CD8-positive, alpha-beta memory T cell (primary cell): ENCODE data around the gene ATN1. TPM values are rescaled to one million over a fixed set of nuclear protein-coding genes. Genes with fewer than 3 reads are reported as not detected.

Experiments
- CTCF ChIA-PET: fragments of 350-600 bp; sonication (Branson Sonifier 250); formaldehyde crosslinking; loops from one replicate; lab custom pipeline; 2021; ENCODE audit warnings: antibody characterized with exemption; lab: Charles Lee
- POLR2A ChIA-PET: fragments of 350-600 bp; sonication (Branson Sonifier 250); formaldehyde crosslinking; loops from one replicate; lab custom pipeline; 2021; ENCODE audit warnings: antibody characterized with exemption; lab: Charles Lee
- DNase-seq, 5 donors: peaks; one replicate each; pipeline versions ENCODE4 v3.0.0 to v3.0.0-alpha.2; 2020 to 2022; ENCODE audit warnings: mixed read lengths in 1 of 5
- H3K27ac ChIP-seq: one replicate; pipeline ENCODE4 v1.7.0; 2013; ENCODE audit warnings: low read depth, mild to moderate bottlenecking, low read length, moderate library complexity
- H3K27me3 ChIP-seq: 2 replicates; pipeline ENCODE4 v1.7.0; 2013; ENCODE audit warnings: low read length, mild to moderate bottlenecking; ENCODE audit not compliant: insufficient read depth, poor library complexity, severe bottlenecking
- H3K36me3 ChIP-seq: 2 replicates; pipeline ENCODE4 v1.7.0; 2013; ENCODE audit warnings: mild to moderate bottlenecking, low read length, moderate library complexity; ENCODE audit not compliant: insufficient read depth
- H3K4me1 ChIP-seq: 2 replicates; pipeline ENCODE4 v1.7.0; 2013; ENCODE audit warnings: mild to moderate bottlenecking, low read length, moderate library complexity; ENCODE audit not compliant: insufficient read depth
- H3K4me3 ChIP-seq: 2 replicates; pipeline ENCODE4 v1.7.0; 2013; ENCODE audit warnings: mild to moderate bottlenecking, low read length
- H3K9me3 ChIP-seq: 2 replicates; pipeline ENCODE4 v1.7.0; 2013; ENCODE audit warnings: mild to moderate bottlenecking, low read length
- H3K27ac Mint-ChIP-seq, 8 donors: one replicate each; pipeline ENCODE4 v1.8.0; 2020 to 2021; ENCODE audit warnings: mixed read lengths in 8 of 8, mild to moderate bottlenecking in 6 of 8, inconsistent platforms in 3 of 8, moderate library complexity in 3 of 8
- H3K27me3 Mint-ChIP-seq, 2 donors: one replicate each; pipeline ENCODE4 v1.8.0; 2020 to 2021; ENCODE audit warnings: mixed read lengths in 2 of 2, mild to moderate bottlenecking in 1 of 2, moderate library complexity in 1 of 2
- H3K36me3 Mint-ChIP-seq, 3 donors: one replicate each; pipeline ENCODE4 v1.8.0; 2020 to 2021; ENCODE audit warnings: mixed read lengths in 3 of 3, inconsistent platforms in 1 of 3, mild to moderate bottlenecking in 1 of 3
- H3K4me1 Mint-ChIP-seq, 3 donors: one replicate each; pipeline ENCODE4 v1.8.0; 2020 to 2021; ENCODE audit warnings: mixed read lengths in 3 of 3, inconsistent platforms in 1 of 3, mild to moderate bottlenecking in 1 of 3
- H3K4me3 Mint-ChIP-seq, 7 donors: one replicate each; pipeline ENCODE4 v1.8.0; 2020 to 2021; ENCODE audit warnings: mixed read lengths in 7 of 7, mild to moderate bottlenecking in 6 of 7, moderate library complexity in 4 of 7, inconsistent platforms in 2 of 7
- H3K9me3 Mint-ChIP-seq, 5 donors: one replicate each; pipeline ENCODE4 v1.8.0; 2020 to 2022; ENCODE audit warnings: mixed read lengths in 5 of 5, mild to moderate bottlenecking in 3 of 5, moderate library complexity in 2 of 5, inconsistent platforms in 1 of 5
- polyA plus RNA-seq: library from polyadenylated mRNA; unstranded; fragments of 300-500 nt; fragmentation: Illumina TruSeq; gene quantifications from one replicate; pipeline ENCODE4 v1.2.3, GENCODE V29; 2021
- total RNA-seq, 2 experiments: library from RNA; stranded (reverse); gene quantifications; one replicate each; pipeline ENCODE4 v1.2.3, GENCODE V29; 2021

The ATN1 gene
- total and polyA plus RNA-seq, 3 experiments from 2014 or later: 0.62 to 60.4 (median 54.8) TPM

DNA sequence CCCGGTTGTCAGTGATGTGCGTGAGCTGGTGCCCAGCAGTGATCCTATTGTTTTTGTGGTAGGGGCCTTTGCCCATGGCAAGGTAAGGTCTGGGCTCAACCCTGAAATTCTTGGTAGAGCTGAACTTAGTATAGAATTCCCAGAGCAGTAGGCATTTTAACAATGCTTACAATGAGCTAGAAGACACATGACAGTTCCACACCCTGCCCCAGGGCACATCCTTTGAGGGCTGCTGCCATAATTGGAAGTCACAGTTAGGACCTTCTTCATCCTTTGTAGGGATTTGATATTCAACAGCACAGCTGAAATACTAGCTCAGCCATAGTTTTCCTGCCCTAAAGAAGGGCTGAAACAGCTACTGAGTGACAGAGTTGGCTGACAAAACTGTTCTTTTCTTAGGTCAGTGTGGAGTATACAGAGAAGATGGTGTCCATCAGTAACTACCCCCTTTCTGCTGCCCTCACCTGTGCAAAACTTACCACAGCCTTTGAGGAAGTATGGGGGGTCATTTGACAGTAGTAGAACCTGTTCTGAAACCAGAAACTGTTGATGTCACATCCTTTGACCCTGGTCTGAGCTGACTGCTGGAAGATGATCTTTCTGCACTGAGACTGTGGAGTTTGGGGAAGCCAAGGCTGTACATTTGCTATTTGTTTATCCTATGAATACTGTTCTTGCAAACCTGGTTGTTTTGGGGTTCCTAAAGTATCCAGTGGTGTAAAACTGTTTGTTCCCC, 47.7 kb downstream of the ATN1 start:
- Histone ChIP-seq H3K9me3 (no peaks in the 10 kb centered on the region), H3K27ac (no peak overlapping the region), H3K4me3 (no peak overlapping the region), H3K4me1 (peaks cover 17% of the 10 kb centered on the region), H3K27me3 (no peaks in the 10 kb centered on the region), H3K36me3 (peaks cover 61% of the 10 kb centered on the region)
- H3K27ac Mint-ChIP-seq: peak overlapping the region in 5 of 8 donors; percentile 6 to 79 (median 46)
- peaks cover 20 to 32% (median 22%) of the 10 kb centered on the region in 3 donors for H3K4me1 Mint-ChIP-seq
- ChIA-PET POLR2A (no interaction called here), CTCF (interaction anchor here (1.0 to 3.5 kb wide), 7 partner anchors 24 to 106 kb away, joined by 3 to 13 read pairs (median 4); partner anchors contain the start of genes C12orf57, LPCAT3, PTPN6 and RNU7-1)
- H3K27me3 Mint-ChIP-seq: no peaks in the 10 kb centered on the region
- DNase-seq: no peak
- H3K9me3 Mint-ChIP-seq: no peaks in the 10 kb centered on the region
- peaks cover 0 to 79% (median 13%) of the 10 kb centered on the region in 3 donors for H3K36me3 Mint-ChIP-seq
- H3K4me3 Mint-ChIP-seq: no peak overlapping the region

DNA sequence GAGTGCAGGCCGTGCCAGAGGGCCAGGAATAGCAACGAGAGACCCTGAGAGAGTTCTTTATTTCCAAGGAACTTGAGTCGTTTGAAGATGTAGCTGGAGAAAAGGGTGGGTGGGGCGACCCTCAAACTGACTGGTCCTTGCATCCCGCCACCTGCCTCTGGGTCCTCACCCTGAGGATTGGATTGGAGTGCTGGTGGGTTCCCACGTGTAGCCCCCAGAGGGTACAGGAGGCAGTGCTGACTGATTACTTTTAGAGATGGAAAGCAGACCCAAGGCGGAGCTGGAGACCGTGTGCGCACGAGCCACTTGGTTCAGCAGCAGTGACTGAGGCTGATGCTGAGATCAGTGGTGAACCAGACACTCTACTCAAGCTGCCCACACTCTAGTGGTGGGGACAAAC, 49.9 kb downstream of the ATN1 start:
- no peaks in the 10 kb centered on the region for H3K9me3 ChIP-seq
- Mint-ChIP-seq H3K9me3 (no peaks in the 10 kb centered on the region), H3K36me3 (peaks cover 0 to 86% (median 16%) of the 10 kb centered on the region in 3 donors), H3K4me1 (peaks cover 2 to 12% (median 3%) of the 10 kb centered on the region in 3 donors), H3K27ac (peak overlapping the region in 1 of 8 donors; percentile 50), H3K4me3 (no peak overlapping the region), H3K27me3 (no peaks in the 10 kb centered on the region)
- H3K4me3 ChIP-seq: no peak overlapping the region
- no peak overlapping the region for H3K27ac ChIP-seq
- peaks cover 76% of the 10 kb centered on the region for H3K36me3 ChIP-seq
- DNase-seq: no peak
- peaks cover 3% of the 10 kb centered on the region for H3K4me1 ChIP-seq
- no peaks in the 10 kb centered on the region for H3K27me3 ChIP-seq
- ChIA-PET POLR2A (no interaction called here), CTCF (interaction anchor here (0.6 to 1.9 kb wide), 3 partner anchors 16 to 131 kb away, joined by 3 to 4 read pairs (median 4); no protein-coding TSS in a partner anchor)

- Mint-ChIP-seq H3K4me3 (no peak overlapping the region), H3K27me3 (no peaks in the 10 kb centered on the region), H3K27ac (peak overlapping the region in 3 of 8 donors; percentile 3 to 50 (median 50)), H3K4me1 (peaks cover 0 to 6% (median 0%) of the 10 kb centered on the region in 3 donors), H3K9me3 (no peaks in the 10 kb centered on the region), H3K36me3 (peaks cover 0 to 90% (median 16%) of the 10 kb centered on the region in 3 donors)
- ChIA-PET CTCF (interaction anchor here (1.3 to 1.9 kb wide), 2 partner anchors 17 to 130 kb away, joined by 3 to 4 read pairs; no protein-coding TSS in a partner anchor), POLR2A (no interaction called here)
- no peak for DNase-seq
- H3K27ac ChIP-seq: no peak overlapping the region
- no peak overlapping the region for H3K4me3 ChIP-seq
- no peaks in the 10 kb centered on the region for H3K4me1 ChIP-seq
- H3K36me3 ChIP-seq: peaks cover 76% of the 10 kb centered on the region
- H3K9me3 ChIP-seq: no peaks in the 10 kb centered on the region
- H3K27me3 ChIP-seq: no peaks in the 10 kb centered on the region
Measured at GRCh38 chr12:6978188-6978587, 50.4 kb downstream of the ATN1 start.

DNA sequence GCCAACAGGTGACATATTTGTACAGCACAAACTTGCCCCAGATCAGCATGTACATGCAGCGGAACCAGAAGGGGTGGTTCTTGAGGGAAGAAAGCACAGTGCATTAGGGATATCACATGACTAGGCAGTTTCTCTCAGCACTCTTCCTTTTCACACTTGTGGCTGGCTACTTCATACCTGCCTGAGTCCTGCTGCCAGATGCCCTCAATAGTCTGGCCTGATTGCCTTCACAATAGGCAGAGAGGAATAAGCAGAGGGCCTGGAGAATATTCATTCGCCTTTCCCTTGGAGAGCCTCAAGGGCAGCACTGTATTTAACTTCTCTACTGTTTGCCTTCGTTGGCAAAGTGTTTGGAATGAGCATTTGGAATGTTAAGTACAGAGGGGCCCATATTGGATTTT, 50.9 kb downstream of the ATN1 start:
- H3K36me3 ChIP-seq: peaks cover 79% of the 10 kb centered on the region
- H3K27ac Mint-ChIP-seq: peak overlapping the region in 3 of 8 donors; percentile 3 to 50 (median 12)
- H3K4me1 ChIP-seq: no peaks in the 10 kb centered on the region
- H3K27me3 ChIP-seq: no peaks in the 10 kb centered on the region
- H3K4me3 Mint-ChIP-seq: no peak overlapping the region
- H3K9me3 Mint-ChIP-seq: no peaks in the 10 kb centered on the region
- H3K9me3 ChIP-seq: no peaks in the 10 kb centered on the region
- H3K27me3 Mint-ChIP-seq: no peaks in the 10 kb centered on the region
- no peak overlapping the region for H3K4me3 ChIP-seq
- ChIA-PET CTCF (interaction anchor here (1.3 kb wide), 1 partner anchor 130 kb away, joined by 3 read pairs; no protein-coding TSS in a partner anchor), POLR2A (no interaction called here)
- no peak for DNase-seq
- peaks cover 0 to 6% (median 0%) of the 10 kb centered on the region in 3 donors for H3K4me1 Mint-ChIP-seq
- no peak overlapping the region for H3K27ac ChIP-seq
- peaks cover 0 to 92% (median 18%) of the 10 kb centered on the region in 3 donors for H3K36me3 Mint-ChIP-seq

DNA sequence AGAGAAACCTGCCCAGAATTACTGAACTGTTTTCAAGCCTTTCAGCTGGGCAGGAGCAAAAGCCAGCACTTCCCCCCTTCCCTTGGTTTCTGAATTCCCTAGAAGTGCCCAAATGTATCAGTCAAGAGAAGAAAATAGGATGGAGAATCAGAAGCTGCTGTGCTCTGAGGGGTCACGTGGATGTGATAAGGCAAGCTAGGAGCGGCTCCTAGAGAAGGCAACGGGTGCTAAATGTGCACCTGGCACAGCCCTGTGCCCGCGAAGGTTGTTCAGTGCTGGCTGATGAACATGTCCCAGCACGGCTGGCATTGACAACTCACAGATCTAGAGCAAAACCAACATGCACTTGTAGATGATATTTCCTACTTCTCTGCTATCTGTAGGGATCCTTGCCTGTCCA, 51.3 kb downstream of the ATN1 start:
- Mint-ChIP-seq H3K27me3 (no peaks in the 10 kb centered on the region), H3K27ac (peak overlapping the region in 3 of 8 donors; percentile 60 to 86 (median 63)), H3K4me3 (no peak overlapping the region), H3K36me3 (peaks cover 0 to 91% (median 17%) of the 10 kb centered on the region in 3 donors), H3K4me1 (peaks cover 0 to 2% (median 0%) of the 10 kb centered on the region in 3 donors), H3K9me3 (no peaks in the 10 kb centered on the region)
- ChIA-PET POLR2A (interaction anchor here (0.6 kb wide), 1 partner anchor 21 kb away, joined by 5 read pairs; no protein-coding TSS in a partner anchor), CTCF (no interaction called here)
- Histone ChIP-seq H3K36me3 (peaks cover 76% of the 10 kb centered on the region), H3K9me3 (no peaks in the 10 kb centered on the region), H3K27ac (no peak overlapping the region), H3K27me3 (no peaks in the 10 kb centered on the region), H3K4me3 (no peak overlapping the region), H3K4me1 (no peaks in the 10 kb centered on the region)
- no peak for DNase-seq

DNA sequence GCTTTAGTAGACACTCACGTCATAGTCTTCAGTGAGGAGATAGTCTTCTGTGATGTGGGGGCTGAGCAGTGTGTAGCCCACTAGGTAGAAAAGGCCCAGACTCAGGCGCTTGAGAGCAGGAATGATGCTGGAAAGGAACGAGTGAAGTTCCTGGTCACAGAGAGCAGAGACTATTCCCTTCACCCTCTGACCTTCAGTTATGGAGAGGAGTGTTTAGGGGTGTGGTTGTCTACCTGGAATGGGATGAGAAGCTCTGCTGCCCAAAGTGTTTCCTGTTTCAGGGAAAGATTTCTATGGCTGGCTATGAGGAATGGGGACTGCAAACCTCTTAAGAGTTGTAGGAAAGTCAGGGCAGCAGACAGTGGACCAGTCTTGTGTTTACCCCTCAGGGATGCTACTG, 51.7 kb downstream of the ATN1 start:
- POLR2A ChIA-PET: interaction anchor here (0.6 kb wide), 1 partner anchor 21 kb away, joined by 5 read pairs; no protein-coding TSS in a partner anchor
- Histone ChIP-seq H3K27ac (no peak overlapping the region), H3K27me3 (no peaks in the 10 kb centered on the region), H3K36me3 (peaks cover 72% of the 10 kb centered on the region), H3K4me1 (no peaks in the 10 kb centered on the region), H3K9me3 (no peaks in the 10 kb centered on the region), H3K4me3 (no peak overlapping the region)
- H3K9me3 Mint-ChIP-seq: no peaks in the 10 kb centered on the region
- DNase-seq: no peak
- H3K27me3 Mint-ChIP-seq: no peaks in the 10 kb centered on the region
- peaks cover 0 to 86% (median 15%) of the 10 kb centered on the region in 3 donors for H3K36me3 Mint-ChIP-seq
- H3K27ac Mint-ChIP-seq: peak overlapping the region in 3 of 8 donors; percentile 60 to 86 (median 63)
- CTCF ChIA-PET: no interaction called here
- no peak overlapping the region for H3K4me3 Mint-ChIP-seq
- no peaks in the 10 kb centered on the region for H3K4me1 Mint-ChIP-seq

DNA sequence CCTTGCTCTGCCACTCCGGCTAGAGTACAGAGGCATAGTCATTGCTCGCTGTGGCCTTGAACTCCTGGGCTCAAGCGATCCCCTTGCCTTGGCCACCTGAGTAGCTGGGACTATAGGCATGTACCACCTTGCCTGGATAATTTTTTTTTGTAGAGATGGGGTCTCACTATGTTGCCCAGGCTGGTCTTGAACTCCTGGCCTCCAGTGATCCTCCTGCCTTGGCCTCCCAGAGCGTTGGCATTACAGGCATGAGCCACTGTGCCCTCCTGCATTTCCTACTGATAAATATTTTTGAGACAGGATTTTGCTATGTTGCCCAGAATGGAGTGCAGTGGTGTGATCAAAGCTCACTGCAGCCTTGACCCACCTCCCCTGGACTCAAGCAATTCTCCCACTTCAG, 52.3 kb downstream of the ATN1 start:
- Mint-ChIP-seq H3K27ac (peak overlapping the region in 5 of 8 donors; percentile 11 to 54 (median 43)), H3K27me3 (no peaks in the 10 kb centered on the region), H3K36me3 (peaks cover 0 to 80% (median 13%) of the 10 kb centered on the region in 3 donors), H3K4me1 (no peaks in the 10 kb centered on the region), H3K9me3 (no peaks in the 10 kb centered on the region), H3K4me3 (no peak overlapping the region)
- ChIA-PET POLR2A (no interaction called here), CTCF (no interaction called here)
- H3K4me1 ChIP-seq: no peaks in the 10 kb centered on the region
- no peak overlapping the region for H3K4me3 ChIP-seq
- no peak for DNase-seq
- no peaks in the 10 kb centered on the region for H3K9me3 ChIP-seq
- H3K36me3 ChIP-seq: peaks cover 65% of the 10 kb centered on the region
- H3K27me3 ChIP-seq: no peaks in the 10 kb centered on the region
- H3K27ac ChIP-seq: no peak overlapping the region

DNA sequence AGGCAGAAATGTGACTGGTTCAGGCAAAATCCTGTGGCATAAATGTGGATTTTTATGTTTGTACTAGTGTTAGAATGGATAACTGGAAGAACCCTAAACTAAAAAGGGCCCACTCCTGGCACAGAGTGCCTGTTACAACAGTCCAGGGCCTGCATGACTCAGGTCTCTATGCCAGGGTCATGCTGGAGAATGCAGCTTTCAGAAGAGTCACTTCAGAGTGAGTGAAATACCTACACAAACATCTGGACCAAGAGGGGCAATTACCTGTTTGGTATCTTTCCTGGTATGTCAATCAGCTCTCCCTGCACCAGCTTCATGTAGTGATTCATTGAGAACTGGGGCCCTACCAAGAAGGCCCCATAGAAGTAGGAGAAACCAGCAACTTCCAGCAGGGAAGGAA, 53.0 kb downstream of the ATN1 start:
- Histone ChIP-seq H3K27me3 (no peaks in the 10 kb centered on the region), H3K36me3 (peaks cover 59% of the 10 kb centered on the region), H3K4me1 (no peaks in the 10 kb centered on the region), H3K9me3 (no peaks in the 10 kb centered on the region), H3K4me3 (no peak overlapping the region), H3K27ac (no peak overlapping the region)
- CTCF ChIA-PET: no interaction called here
- POLR2A ChIA-PET: interaction anchor here (0.5 kb wide), 1 partner anchor 32 kb away, joined by 3 read pairs; no protein-coding TSS in a partner anchor
- Mint-ChIP-seq H3K27me3 (no peaks in the 10 kb centered on the region), H3K36me3 (peaks cover 0 to 73% (median 11%) of the 10 kb centered on the region in 3 donors), H3K4me1 (no peaks in the 10 kb centered on the region), H3K9me3 (no peaks in the 10 kb centered on the region), H3K27ac (peak overlapping the region in 1 of 8 donors; percentile 36), H3K4me3 (no peak overlapping the region)
- DNase-seq: no peak
